T-helper 2 cell treated with Interferon-gamma antibody and Interleukin-4, amounts not matched to agents 5 μg/mL and 100 μg/mL, for 36 hours (primary cell): ENCODE data around the gene LYZ.

Experiments
- DNase-seq: peaks from one replicate; pipeline ENCODE4 v3.0.0; 2021; ENCODE audit warnings: low spot score
- H3K27ac Mint-ChIP-seq: one replicate; pipeline ENCODE4 v1.8.0; 2021; ENCODE audit warnings: mild to moderate bottlenecking, mixed read lengths
- H3K27me3 Mint-ChIP-seq: one replicate; pipeline ENCODE4 v1.8.0; 2021; ENCODE audit warnings: low read depth, mixed read lengths
- H3K36me3 Mint-ChIP-seq: one replicate; pipeline ENCODE4 v1.8.0; 2021; ENCODE audit warnings: low read depth, mixed read lengths
- H3K4me1 Mint-ChIP-seq: one replicate; pipeline ENCODE4 v1.8.0; 2021; ENCODE audit warnings: low read depth, mixed read lengths
- H3K4me3 Mint-ChIP-seq: one replicate; pipeline ENCODE4 v1.8.0; 2022; ENCODE audit warnings: mild to moderate bottlenecking, moderate library complexity, mixed read lengths
- H3K9me3 Mint-ChIP-seq: one replicate; pipeline ENCODE4 v1.8.0; 2021; ENCODE audit warnings: mixed read lengths

The LYZ gene

GRCh38 chr12:69331519-69331908 is 16.7 kb upstream of the LYZ start:
- H3K4me1 Mint-ChIP-seq, result peaks cover 33% of the 10 kb centered on the region
- H3K27me3 Mint-ChIP-seq, result peaks cover 15% of the 10 kb centered on the region
- no peak for DNase-seq
- H3K36me3 Mint-ChIP-seq, result no peaks in the 10 kb centered on the region
- peak overlapping the region; percentile 91 for H3K27ac Mint-ChIP-seq
- no peaks in the 10 kb centered on the region for H3K9me3 Mint-ChIP-seq
- H3K4me3 Mint-ChIP-seq, result peak overlapping the region; percentile 77

DNA sequence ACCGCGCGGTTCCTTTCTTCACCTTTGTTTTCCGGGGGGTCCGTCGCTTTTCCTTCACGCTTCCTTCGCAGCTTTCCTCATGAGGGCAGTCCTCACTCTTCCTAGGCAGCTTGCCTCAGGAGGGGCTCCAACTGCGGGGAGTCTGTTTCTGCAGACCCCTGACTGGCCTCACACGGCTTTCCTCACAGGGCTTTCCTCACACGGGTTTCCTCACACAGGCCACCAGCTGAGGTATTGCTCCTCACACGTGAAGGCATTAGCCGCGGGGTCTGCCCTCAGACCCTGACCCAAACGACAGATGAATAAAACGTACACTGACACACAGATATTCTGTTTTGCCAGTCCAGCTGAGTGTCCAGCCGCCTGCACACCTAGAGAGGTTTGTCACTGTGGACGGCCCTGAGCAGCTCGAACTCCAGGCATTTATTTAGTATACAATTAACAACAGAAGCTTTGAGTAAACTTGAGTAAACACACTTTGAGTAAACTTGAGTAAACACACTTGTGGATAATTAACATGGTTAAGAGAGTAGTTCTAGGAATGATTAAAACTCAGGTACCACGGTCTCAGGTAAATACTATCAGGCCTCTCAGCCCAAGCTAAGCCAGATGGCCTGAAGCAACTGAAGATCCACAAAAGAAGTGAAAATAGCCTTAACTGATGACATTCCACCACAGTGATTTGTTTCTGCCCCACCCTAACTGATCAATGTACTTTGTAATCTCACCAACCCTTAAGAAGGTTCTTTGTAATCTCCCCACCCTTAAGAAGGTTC is 16.1 kb upstream of the LYZ start:
- Mint-ChIP-seq H3K9me3 (no peaks in the 10 kb centered on the region), H3K4me3 (peak overlapping the region; percentile 77), H3K27ac (peak overlapping the region; percentile 14), H3K27me3 (peaks cover 13% of the 10 kb centered on the region), H3K36me3 (no peaks in the 10 kb centered on the region), H3K4me1 (peaks cover 33% of the 10 kb centered on the region)
- no peak for DNase-seq

DNA sequence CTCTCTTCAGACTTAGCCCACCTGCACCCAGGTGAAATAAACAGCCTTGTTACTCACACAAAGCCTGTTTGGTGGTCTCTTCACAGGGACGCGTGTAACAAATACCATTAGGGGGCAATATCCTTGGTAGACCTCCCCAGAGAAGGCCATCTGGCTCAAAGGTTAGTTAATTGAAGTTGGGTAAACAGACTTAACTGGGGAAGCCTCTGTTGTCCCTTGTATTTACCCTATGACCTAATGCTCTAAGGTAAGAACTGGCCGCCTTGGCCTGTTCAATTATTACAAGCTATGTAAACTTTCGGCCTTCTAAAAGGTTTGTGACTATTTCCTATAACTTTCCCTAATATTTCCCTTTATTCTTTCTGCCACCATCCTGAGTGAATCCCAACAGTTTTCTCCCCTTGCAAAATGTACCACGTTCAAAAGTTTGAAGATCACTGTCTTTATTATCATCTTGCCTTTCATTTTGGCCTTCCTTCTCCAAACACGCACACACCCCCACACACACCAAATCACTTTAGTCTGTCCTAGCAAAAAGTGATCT is 15.3 kb upstream of the LYZ start:
- H3K27me3 Mint-ChIP-seq, result peaks cover 13% of the 10 kb centered on the region
- no peak overlapping the region for H3K4me3 Mint-ChIP-seq
- peak overlapping the region; percentile 14 for H3K27ac Mint-ChIP-seq
- no peaks in the 10 kb centered on the region for H3K36me3 Mint-ChIP-seq
- DNase-seq, result no peak
- H3K4me1 Mint-ChIP-seq, result peaks cover 33% of the 10 kb centered on the region
- H3K9me3 Mint-ChIP-seq, result no peaks in the 10 kb centered on the region

DNA sequence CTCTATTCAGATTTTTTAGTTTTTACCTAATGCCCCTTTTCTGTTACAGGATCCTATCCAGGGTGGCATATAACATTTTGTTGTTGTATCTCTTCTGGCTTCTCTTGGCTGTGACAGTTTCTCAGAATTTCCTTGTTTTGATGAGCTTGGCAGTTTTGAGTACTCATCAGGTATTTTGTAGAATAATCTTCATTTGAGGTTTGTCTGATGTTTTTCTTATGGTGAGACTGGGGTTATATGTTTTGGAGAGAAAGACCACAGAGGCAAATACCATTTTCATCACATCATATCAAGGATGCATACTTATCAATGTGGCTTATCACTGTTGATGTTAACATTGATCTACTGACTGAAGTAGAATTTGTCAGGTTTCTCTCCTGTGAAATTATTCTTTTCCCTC is 14.0 kb upstream of the LYZ start:
- H3K9me3 Mint-ChIP-seq, result no peaks in the 10 kb centered on the region
- H3K4me3 Mint-ChIP-seq, result peak overlapping the region; percentile 17
- H3K4me1 Mint-ChIP-seq, result peaks cover 33% of the 10 kb centered on the region
- peaks cover 11% of the 10 kb centered on the region for H3K27me3 Mint-ChIP-seq
- H3K27ac Mint-ChIP-seq, result peak overlapping the region; percentile 81
- DNase-seq, result no peak
- H3K36me3 Mint-ChIP-seq, result no peaks in the 10 kb centered on the region

- peaks cover 19% of the 10 kb centered on the region for H3K4me1 Mint-ChIP-seq
- H3K27me3 Mint-ChIP-seq, result peaks cover 15% of the 10 kb centered on the region
- H3K9me3 Mint-ChIP-seq, result no peaks in the 10 kb centered on the region
- no peak for DNase-seq
- no peak overlapping the region for H3K4me3 Mint-ChIP-seq
- no peak overlapping the region for H3K27ac Mint-ChIP-seq
- H3K36me3 Mint-ChIP-seq, result no peaks in the 10 kb centered on the region
Measured at GRCh38 chr12:69337311-69338090, 10.7 kb upstream of the LYZ start.

GRCh38 chr12:69338120-69338859 is 9.9 kb upstream of the LYZ start:
- Mint-ChIP-seq H3K4me3 (no peak overlapping the region), H3K27ac (no peak overlapping the region), H3K27me3 (peaks cover 16% of the 10 kb centered on the region), H3K4me1 (peaks cover 13% of the 10 kb centered on the region), H3K9me3 (no peaks in the 10 kb centered on the region), H3K36me3 (no peaks in the 10 kb centered on the region)
- no peak for DNase-seq

- H3K4me1 Mint-ChIP-seq, result peaks cover 12% of the 10 kb centered on the region
Measured at GRCh38 chr12:69338936-69339335, 9.2 kb upstream of the LYZ start.

DNA sequence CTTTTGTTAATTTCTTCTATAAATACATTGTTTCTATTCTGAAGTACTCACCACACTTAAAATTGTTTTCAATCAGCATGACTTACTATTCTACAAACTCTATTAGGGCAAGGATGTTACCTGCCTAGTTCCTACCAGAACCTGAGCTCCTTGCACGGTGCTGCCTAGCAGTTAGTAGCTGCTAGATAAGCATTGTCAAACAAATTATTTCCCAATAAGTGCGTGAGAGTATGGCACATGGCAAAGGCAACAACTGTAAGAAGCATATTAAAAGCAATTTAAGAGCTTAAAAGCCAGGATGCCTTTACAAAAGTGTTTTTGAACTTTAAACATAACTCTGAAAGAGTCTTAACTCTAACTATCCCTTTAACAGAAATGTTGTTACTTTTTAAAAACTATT is 8.2 kb upstream of the LYZ start:
- no peak overlapping the region for H3K27ac Mint-ChIP-seq
- peaks cover 2% of the 10 kb centered on the region for H3K4me1 Mint-ChIP-seq
- no peak for DNase-seq
- no peaks in the 10 kb centered on the region for H3K36me3 Mint-ChIP-seq
- no peak overlapping the region for H3K4me3 Mint-ChIP-seq
- peaks cover 18% of the 10 kb centered on the region for H3K27me3 Mint-ChIP-seq
- no peaks in the 10 kb centered on the region for H3K9me3 Mint-ChIP-seq

More at GRCh38 chr12:69338936-69339335, 9.2 kb upstream of the LYZ start:
- Mint-ChIP-seq H3K9me3 (no peaks in the 10 kb centered on the region), H3K36me3 (no peaks in the 10 kb centered on the region), H3K27ac (no peak overlapping the region), H3K27me3 (peaks cover 18% of the 10 kb centered on the region), H3K4me3 (no peak overlapping the region)
- no peak for DNase-seq

DNA sequence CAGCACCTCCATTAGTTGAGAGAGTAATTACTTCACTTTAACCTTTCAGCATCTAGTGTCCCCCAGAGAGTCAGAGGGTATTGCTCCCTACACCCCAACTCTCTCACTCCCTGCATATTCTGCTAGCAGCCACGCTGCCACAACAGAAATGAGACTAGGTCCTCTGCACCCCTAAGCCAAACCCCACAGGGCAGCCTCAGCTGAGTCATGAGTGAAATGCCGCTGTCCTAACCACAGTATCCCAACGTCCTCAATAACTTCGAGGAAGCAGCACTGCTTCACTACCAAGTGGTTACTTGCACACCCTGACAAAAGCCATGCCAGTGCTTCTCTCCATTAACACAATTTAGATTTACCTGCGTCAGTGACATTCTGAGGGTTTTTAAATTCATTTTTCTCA is 6.9 kb upstream of the LYZ start:
- H3K9me3 Mint-ChIP-seq, result no peaks in the 10 kb centered on the region
- peaks cover 18% of the 10 kb centered on the region for H3K27me3 Mint-ChIP-seq
- H3K4me1 Mint-ChIP-seq, result no peaks in the 10 kb centered on the region
- no peak overlapping the region for H3K4me3 Mint-ChIP-seq
- H3K36me3 Mint-ChIP-seq, result no peaks in the 10 kb centered on the region
- no peak overlapping the region for H3K27ac Mint-ChIP-seq
- no peak for DNase-seq

GRCh38 chr12:69342421-69342820 is 5.8 kb upstream of the LYZ start:
- Mint-ChIP-seq H3K4me3 (no peak overlapping the region), H3K27ac (no peak overlapping the region), H3K4me1 (no peaks in the 10 kb centered on the region), H3K9me3 (no peaks in the 10 kb centered on the region), H3K27me3 (peaks cover 17% of the 10 kb centered on the region), H3K36me3 (no peaks in the 10 kb centered on the region)
- no peak for DNase-seq

GRCh38 chr12:69343357-69343756 is 4.8 kb upstream of the LYZ start:
- H3K4me3 Mint-ChIP-seq, result no peak overlapping the region
- no peak overlapping the region for H3K27ac Mint-ChIP-seq
- H3K9me3 Mint-ChIP-seq, result no peaks in the 10 kb centered on the region
- H3K4me1 Mint-ChIP-seq, result peaks cover 3% of the 10 kb centered on the region
- peaks cover 18% of the 10 kb centered on the region for H3K27me3 Mint-ChIP-seq
- no peak for DNase-seq
- H3K36me3 Mint-ChIP-seq, result no peaks in the 10 kb centered on the region

DNA sequence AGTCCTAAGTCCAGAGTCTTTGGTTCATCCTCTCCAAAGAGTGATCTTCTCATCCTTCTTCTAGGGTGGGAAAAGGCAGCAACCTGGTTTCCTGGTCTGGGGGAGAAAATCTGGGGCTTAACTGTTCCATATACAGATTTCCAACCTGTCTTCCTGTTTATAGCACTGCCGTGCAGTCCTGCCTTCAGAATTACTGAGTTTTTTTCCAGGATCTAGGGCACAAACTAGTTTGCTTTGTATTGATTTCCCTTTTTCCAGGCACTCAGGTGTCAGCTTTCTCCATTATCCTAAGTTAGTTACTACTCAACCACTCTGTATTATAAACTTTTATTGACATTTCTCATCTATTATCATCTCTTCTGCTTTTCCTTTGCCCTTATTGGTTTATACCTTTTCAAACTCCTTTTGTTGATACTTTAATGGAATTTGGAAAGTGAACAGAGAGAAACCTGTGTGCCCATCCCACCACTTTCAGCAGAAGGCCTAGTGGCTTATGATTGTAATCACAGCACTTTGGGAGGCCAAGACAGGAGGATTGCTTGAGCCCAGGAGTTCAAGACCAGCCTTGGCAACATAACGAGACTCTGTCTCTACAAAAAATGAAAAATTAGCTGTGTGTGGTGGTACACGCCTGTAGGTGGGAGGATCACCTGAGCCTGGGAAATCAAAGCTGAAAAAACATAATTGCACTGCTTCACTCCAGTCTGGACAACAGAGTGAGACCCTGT is 4.1 kb upstream of the LYZ start:
- no peaks in the 10 kb centered on the region for H3K9me3 Mint-ChIP-seq
- H3K27me3 Mint-ChIP-seq, result peaks cover 18% of the 10 kb centered on the region
- H3K4me1 Mint-ChIP-seq, result peaks cover 4% of the 10 kb centered on the region
- H3K4me3 Mint-ChIP-seq, result no peak overlapping the region
- no peaks in the 10 kb centered on the region for H3K36me3 Mint-ChIP-seq
- no peak overlapping the region for H3K27ac Mint-ChIP-seq
- DNase-seq, result no peak

- H3K4me3 Mint-ChIP-seq, result no peak overlapping the region
- no peaks in the 10 kb centered on the region for H3K36me3 Mint-ChIP-seq
- H3K9me3 Mint-ChIP-seq, result no peaks in the 10 kb centered on the region
- H3K4me1 Mint-ChIP-seq, result peaks cover 4% of the 10 kb centered on the region
- no peak for DNase-seq
- no peak overlapping the region for H3K27ac Mint-ChIP-seq
- peaks cover 17% of the 10 kb centered on the region for H3K27me3 Mint-ChIP-seq
Measured at GRCh38 chr12:69345077-69345476, 3.1 kb upstream of the LYZ start.
